Fibroblast of lung (primary cell): ENCODE measurements around the gene CD109.

Experiments
- CTCF ChIP-seq, 2 donors: IDR thresholded peaks in 1 of 2; conservative IDR thresholded peaks in 1 of 2; 1 replicate in 1 of 2; 2 replicates in 1 of 2; pipeline ENCODE4 v1.5.1; 2011 to 2012; ENCODE audit warnings: low read length in 2 of 2, control low read depth in 1 of 2, inconsistent platforms in 1 of 2, low read depth in 1 of 2, mild to moderate bottlenecking in 1 of 2
- EZH2 ChIP-seq: IDR thresholded peaks from 2 replicates; pipeline ENCODE4 v1.5.1; 2012; ENCODE audit warnings: low read length, control low read depth, mild to moderate bottlenecking; ENCODE audit errors: missing control alignments

- TF ChIP-seq EZH2 (no peak), CTCF (conservative IDR thresholded peaks at IDR 0.05 in 1 of 2, IDR thresholded peaks at IDR 0.05 in 1 of 2; ENCODE audit: low read depth in 1 of 2, low read length in 2 of 2) (no peak)
Observed at GRCh38 chr6:73655341-73655917, 40.6 kb upstream of the CD109 start.
